NCI-H82 (cell line): ENCODE results near the gene ABCB9.
"Not testable (repeated sequence)": the region's sequence is repeated elsewhere in the genome, so short reads cannot be mapped to it uniquely, and the experiment has no call there.

Experiments used
- DNase-seq: peaks from one replicate; lab custom pipeline; 2025; lab: John Stamatoyannopoulos, UW

The ABCB9 gene

GRCh38 chr12:122965851-122966742 lies at the start of gene ABCB9:
Gene ABCB9 (minus strand): TSS chr12:122966463. CDS start chr12:122960235, 6,228 bp downstream.
- peak; percentile 98 for DNase-seq

GRCh38 chr12:123014473-123014872 lies 48.2 kb upstream of the ABCB9 start:
- DNase-seq = not testable (repeated sequence)

- no peak for DNase-seq
Measured at GRCh38 chr12:123013185-123014095, 47.2 kb upstream of the ABCB9 start.

GRCh38 chr12:123011701-123012100 lies 45.4 kb upstream of the ABCB9 start:
- DNase-seq = no peak

DNA sequence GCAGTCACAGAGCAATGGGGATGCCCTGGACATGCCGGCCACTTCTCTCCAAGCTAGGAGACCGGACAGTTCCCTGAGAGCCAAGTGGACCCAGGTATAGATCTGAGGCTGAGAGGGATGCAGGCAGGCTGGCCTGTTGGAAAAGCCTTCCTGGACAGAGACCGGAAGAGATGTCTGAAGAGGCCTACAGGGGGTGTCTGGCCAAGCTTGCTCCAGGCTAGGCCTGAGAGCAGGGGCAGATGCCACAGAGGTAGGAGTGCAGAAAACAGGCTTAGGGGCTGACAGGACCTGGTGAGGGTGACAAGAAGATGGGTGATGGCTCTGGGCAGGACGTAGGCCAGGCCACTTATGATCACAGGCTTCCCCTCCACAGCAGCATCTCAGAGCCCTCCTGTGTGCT lies 44.4 kb upstream of the ABCB9 start:
- DNase-seq = no peak

GRCh38 chr12:123010110-123010509 lies 43.8 kb upstream of the ABCB9 start:
- DNase-seq = no peak

GRCh38 chr12:123006977-123007376 lies 40.7 kb upstream of the ABCB9 start:
- no peak for DNase-seq

GRCh38 chr12:123005081-123005626 lies 38.9 kb upstream of the ABCB9 start:
- no peak for DNase-seq

DNA sequence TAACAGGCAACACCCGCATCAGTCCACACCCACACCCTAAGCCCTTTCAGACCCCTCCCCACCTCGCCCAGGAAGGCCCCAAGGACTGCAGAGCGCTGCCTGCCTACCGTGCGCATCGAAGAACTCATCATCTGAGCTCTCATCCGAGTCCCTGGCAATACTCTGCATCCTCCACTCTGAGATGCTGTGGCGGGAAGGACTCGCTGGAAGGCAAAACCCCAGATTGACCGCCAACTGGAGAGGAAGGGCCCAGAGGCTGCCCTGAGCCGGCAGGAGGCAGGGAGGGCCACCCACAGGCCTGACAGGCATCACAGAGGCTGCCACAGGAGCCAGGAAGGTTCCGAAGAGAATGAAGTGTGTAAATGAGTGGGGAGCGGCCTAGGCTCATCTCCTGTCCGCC lies 38.0 kb upstream of the ABCB9 start:
- DNase-seq = no peak

- DNase-seq = no peak
Measured at GRCh38 chr12:123003257-123003656, 37.0 kb upstream of the ABCB9 start.

GRCh38 chr12:123001464-123001863 lies 35.2 kb upstream of the ABCB9 start:
- DNase-seq = no peak

DNA sequence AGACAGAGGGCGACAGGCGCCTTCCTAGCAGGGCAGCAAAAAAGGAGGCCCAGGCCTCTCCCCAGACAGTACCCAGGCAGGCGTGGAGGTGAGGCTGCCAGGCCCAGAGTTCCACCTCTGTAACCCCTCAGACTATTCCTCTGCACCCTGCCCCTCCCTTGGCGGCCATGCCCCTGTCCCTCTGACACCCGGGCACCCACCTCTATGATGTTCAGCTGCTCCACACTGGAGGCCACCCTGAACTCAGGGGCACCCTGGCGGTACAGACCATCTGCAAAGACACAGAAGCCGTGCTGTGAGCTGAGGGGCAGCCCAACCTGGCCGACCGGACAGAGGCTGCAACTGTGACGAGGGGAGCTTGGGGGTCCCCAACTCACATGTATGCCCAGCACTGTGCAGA lies 34.3 kb upstream of the ABCB9 start:
- no peak for DNase-seq

- DNase-seq = no peak
Measured at GRCh38 chr12:122999986-123000420, 33.7 kb upstream of the ABCB9 start.

DNA sequence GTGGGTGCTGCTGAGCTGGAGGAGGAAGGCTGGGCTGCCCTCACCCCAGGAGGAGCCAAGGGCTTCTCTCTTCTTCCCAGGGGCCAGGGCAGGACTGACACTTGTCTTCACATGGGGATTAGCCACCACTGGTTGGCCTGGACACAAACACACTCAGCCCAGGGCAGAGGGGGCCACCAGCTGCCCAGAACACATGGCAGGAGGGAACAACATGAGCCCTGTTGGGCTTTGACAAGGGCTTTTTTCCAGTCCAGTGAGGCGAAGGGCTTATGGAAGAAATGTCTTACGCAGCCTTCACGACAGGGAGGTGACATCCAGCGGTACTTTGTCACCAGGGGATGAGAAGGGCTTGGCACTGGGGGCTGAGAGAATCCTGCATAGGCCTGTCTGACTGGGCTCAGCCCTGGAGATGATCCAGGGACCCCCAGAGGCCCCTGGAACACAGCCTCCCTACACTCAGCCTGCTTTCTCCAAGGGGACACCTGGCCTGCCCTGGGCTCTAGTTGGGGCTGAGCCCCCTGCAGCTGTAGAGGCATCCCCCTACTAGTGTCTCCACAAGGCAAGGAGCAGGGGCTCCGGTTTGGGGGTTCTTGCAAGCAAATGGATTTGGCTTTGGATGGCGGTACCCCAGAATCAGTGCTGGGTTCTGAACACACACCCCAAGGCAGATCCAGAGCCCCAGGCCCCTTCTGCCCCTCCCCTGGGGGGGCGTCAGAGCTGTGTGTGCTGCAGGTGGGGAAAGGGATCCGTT lies 33.1 kb upstream of the ABCB9 start:
- DNase-seq = peak; percentile 69

DNA sequence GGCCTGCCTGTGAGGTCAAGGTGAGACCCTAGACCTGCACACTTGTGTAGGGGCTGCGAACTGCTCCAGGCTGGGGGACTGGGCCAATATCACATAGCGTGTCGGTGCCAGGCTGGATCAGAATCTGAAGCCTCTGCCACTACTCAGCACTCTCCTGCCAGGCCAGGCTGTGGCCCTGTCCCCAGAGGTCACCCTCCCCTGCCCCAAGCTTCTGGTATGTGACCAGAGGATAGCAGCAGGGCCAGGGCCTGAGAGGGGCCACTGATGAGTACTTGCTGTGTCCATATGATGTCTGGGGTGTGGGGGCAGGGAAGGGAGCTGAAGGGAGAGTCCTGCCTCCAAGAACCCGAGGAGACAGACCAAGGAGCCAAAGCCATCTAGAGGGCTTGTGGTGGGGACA lies 32.1 kb upstream of the ABCB9 start:
- no peak for DNase-seq

DNA sequence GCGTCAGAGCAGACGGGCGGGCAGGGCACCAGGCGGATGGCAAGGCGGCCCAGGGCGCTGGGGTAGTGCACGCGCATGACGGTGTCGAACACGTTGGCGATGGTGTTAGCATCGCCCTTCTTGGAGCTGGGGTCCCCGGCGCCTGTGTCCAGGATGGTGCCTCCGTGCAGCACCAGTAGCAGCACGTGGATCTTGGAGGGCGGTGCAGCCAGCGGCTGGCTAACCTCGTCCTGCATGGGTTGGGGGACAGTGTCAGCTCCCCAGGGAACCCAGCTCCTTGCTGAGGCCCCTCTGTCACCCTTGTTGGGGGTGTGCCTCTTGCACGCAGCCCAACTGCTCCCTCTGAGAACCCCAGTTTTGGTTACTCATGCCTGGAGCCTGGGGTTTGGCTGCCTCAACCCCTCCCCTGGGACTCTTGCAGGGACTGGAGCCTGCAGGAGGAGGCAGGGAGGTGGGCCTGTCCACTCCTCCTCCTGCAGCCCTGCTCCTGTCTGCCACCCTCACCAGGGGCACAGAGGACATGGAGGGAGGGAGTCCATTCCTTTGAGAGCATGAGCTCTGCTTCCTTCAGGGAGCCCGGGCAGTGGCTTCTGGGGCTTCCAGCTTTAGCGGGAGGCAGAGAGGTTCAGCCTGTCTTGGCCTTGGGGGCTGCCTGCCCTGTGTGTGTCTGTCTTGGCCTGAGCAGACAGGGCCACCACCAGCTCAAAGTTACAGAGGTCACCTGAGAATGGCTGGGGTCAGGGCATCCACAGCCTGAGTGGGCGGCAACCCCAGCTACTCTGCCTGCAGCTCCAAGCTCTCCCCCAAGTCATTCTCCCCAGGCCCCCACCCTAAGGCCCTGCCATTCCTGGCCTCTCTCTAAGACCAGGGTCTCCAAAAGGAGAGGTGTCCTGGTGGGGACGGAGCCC lies 31.3 kb upstream of the ABCB9 start:
- DNase-seq = no peak

- DNase-seq = no peak
Measured at GRCh38 chr12:122996621-122997342, 30.5 kb upstream of the ABCB9 start.

DNA sequence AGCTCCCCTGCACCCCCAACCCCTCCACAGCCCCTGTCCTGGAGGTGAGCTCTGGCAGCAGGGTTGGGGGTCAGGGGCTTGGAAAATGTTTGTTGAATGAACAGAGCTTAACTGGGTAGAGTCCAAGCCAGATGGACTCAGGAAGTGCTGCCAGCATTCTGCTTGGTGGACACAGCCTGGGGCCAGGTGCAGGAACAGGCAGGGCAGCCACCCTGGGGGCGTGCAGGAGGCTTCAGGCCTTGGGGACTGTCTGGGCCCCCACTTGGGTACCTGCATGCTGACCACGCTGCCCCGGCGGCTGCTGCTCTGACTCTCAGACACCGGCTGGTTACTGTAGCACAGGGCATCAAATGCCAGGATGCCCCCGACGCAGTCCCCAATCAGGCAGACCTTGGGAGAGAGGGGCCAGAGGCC lies 29.9 kb upstream of the ABCB9 start:
- no peak for DNase-seq

GRCh38 chr12:122995503-122996187 lies 29.4 kb upstream of the ABCB9 start:
- no peak for DNase-seq
